Measurements from ENCODE around the gene WDR37.

The WDR37 gene

DNA sequence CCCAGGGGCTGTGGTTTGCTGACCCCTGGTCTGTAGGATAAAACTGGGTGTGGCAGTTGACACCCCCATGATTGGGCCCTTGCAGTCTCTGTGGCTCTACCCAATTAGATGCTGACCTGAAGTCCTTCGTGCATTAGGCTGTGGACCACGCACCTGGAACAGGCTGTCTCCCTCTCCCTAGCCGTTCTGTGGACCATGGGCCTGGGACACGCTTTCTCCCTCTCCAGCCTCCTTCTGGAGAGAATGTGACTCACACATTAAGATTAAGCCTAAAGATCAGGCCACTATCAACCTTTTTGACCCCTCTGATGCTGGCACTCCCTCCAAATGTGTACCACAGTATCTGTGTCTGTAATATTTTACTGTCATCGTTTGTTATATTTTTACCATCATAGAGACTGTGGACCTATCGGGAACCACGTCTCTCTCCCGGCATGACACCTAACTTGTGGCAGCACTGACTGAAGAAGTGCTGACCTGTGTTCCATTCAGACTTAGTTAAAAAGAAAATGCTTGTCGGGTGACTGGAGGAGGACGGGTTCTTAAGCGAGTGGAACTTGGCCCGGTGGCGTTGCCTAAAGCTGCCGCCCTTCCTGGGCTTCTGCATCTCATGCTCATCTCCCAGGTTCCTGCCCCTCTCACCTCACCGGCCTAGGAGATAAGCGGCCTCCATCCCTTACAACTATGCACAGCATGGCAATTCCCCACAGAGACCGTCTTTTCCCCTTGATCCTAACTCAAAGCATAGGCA lies 92.8 kb downstream of the WDR37 start:
- DNase-seq, result no peak
- TF ChIP-seq, protein P1, sequence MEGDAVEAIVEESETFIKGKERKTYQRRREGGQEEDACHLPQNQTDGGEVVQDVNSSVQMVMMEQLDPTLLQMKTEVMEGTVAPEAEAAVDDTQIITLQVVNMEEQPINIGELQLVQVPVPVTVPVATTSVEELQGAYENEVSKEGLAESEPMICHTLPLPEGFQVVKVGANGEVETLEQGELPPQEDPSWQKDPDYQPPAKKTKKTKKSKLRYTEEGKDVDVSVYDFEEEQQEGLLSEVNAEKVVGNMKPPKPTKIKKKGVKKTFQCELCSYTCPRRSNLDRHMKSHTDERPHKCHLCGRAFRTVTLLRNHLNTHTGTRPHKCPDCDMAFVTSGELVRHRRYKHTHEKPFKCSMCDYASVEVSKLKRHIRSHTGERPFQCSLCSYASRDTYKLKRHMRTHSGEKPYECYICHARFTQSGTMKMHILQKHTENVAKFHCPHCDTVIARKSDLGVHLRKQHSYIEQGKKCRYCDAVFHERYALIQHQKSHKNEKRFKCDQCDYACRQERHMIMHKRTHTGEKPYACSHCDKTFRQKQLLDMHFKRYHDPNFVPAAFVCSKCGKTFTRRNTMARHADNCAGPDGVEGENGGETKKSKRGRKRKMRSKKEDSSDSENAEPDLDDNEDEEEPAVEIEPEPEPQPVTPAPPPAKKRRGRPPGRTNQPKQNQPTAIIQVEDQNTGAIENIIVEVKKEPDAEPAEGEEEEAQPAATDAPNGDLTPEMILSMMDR (IDR thresholded peaks at IDR 0.05; ENCODE audit: low read depth, low read length), result no peak
- no peaks in the 10 kb centered on the region for H3K36me3 ChIP-seq
- H3K4me3 ChIP-seq (ENCODE audit: low read depth, low read length), result no peak overlapping the region
- H3K9me3 ChIP-seq (ENCODE audit: severe bottlenecking), result no peaks in the 10 kb centered on the region
- H3K27ac ChIP-seq, result no peak overlapping the region
- no peaks in the 10 kb centered on the region for H3K27me3 ChIP-seq (ENCODE audit: insufficient read depth, low read depth, severe bottlenecking)

DNA sequence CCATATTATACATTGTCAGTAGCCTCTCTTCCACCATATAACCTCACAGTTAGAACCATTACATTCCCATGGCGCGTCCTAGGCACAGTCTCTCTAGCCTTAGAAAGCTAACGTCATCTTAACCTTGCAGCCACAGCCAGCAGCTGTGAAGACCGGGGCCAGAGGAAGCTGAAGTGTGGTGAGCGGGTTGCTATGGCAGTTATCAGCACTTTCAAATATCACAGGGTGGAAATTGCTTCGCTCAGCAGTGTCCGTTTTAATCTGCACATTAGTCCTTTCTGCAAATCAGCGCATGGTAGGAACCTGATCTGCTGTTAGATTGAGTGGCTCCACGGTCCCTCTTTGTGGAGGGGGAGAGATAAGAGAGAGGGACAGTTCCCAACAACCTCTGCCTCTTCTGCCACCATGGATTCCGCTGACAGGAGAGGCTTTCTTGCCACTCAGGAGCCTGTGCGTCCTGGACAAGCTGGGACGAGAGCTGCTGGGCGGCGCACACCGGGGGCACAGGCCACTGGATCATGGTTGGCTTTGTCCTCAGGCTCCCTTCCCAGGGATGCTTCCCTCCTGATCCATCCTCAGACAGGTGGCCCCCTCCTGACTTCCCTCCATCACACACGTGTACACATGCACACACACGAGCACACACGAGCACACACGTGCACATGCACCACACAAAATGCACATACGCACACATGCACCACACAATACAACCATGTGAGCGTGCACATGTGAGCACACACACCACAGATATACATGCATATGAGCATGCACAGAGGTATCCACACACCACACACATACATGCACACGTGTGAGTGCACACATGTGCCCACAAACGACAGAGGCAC lies 93.8 kb downstream of the WDR37 start:
- H3K9me3 ChIP-seq (ENCODE audit: severe bottlenecking), result no peaks in the 10 kb centered on the region
- TF ChIP-seq, protein P1 (IDR thresholded peaks at IDR 0.05; ENCODE audit: low read depth, low read length), result no peak
- H3K36me3 ChIP-seq, result no peaks in the 10 kb centered on the region
- H3K4me3 ChIP-seq (ENCODE audit: low read depth, low read length), result no peak overlapping the region
- no peaks in the 10 kb centered on the region for H3K27me3 ChIP-seq (ENCODE audit: insufficient read depth, low read depth, severe bottlenecking)
- DNase-seq, result no peak
- H3K27ac ChIP-seq, result no peak overlapping the region

DNA sequence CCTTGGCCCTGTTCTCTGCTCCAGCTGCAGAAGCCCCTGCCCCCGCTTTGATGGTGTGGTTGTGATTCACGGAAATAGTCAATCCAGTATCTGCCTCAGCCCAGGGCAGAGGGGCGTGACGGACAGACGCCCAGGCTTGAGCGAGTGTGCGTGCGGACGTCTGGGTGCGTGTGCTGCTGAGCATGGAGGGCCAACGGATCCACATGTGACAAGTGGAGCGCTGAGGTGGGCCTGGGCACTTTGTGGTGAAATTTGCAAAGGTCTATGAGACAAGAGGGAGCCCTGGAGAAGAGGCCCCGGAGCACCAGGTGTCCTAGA lies 94.4 kb downstream of the WDR37 start:
- H3K27ac ChIP-seq, result no peak overlapping the region
- no peak overlapping the region for H3K4me3 ChIP-seq (ENCODE audit: low read depth, low read length)
- no peaks in the 10 kb centered on the region for H3K27me3 ChIP-seq (ENCODE audit: insufficient read depth, low read depth, severe bottlenecking)
- H3K9me3 ChIP-seq (ENCODE audit: severe bottlenecking), result no peaks in the 10 kb centered on the region
- TF ChIP-seq, protein P1 (IDR thresholded peaks at IDR 0.05; ENCODE audit: low read depth, low read length), result no peak
- no peaks in the 10 kb centered on the region for H3K36me3 ChIP-seq
- no peak for DNase-seq

DNA sequence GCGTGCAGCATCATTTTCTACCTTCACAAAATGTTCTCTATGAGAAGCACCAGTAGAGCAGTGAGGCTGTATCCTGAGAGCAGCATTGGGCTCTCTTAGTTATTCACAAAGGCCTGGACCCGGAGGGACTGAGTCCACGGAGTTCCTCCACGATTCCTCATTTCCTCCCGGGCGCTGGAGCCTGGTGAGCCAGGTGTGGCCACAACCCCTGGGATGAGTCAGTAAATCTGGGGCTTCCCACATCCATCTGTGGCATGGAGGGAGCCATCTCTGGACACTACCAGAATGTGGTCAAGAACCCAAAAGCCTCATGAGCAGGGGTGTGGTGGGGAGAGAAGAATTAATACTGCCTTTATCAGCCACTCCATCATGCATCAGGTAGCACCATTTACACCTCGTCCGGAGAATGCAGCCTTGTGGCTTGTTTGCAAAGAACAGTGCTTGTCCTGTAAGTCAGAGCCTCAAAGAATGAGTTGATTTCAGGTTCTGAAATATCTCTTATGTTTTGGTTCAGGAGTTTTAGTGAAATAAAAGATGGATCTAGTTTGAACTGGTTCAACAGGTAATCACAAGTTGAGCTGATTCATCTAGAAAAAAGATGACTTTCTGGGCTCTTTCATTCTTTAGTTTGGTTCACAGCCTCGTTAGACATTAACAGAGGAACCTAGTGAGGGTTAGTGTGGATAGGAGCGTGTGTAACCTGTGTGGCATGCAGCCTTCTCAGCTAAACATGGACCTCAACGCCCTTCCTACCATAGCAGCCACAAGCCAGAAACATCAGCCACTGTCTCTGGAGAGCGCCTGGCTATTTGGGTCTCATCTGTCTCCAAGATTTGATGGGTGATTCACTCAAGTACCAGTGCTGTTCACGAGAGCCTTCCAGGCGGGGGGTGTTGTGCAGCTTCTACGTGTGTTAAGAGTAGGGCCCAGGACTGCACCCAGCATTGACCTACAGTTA lies 95.2 kb downstream of the WDR37 start:
- DNase-seq, result no peak
- no peak overlapping the region for H3K27ac ChIP-seq
- TF ChIP-seq, protein P1 (IDR thresholded peaks at IDR 0.05; ENCODE audit: low read depth, low read length), result no peak

DNA sequence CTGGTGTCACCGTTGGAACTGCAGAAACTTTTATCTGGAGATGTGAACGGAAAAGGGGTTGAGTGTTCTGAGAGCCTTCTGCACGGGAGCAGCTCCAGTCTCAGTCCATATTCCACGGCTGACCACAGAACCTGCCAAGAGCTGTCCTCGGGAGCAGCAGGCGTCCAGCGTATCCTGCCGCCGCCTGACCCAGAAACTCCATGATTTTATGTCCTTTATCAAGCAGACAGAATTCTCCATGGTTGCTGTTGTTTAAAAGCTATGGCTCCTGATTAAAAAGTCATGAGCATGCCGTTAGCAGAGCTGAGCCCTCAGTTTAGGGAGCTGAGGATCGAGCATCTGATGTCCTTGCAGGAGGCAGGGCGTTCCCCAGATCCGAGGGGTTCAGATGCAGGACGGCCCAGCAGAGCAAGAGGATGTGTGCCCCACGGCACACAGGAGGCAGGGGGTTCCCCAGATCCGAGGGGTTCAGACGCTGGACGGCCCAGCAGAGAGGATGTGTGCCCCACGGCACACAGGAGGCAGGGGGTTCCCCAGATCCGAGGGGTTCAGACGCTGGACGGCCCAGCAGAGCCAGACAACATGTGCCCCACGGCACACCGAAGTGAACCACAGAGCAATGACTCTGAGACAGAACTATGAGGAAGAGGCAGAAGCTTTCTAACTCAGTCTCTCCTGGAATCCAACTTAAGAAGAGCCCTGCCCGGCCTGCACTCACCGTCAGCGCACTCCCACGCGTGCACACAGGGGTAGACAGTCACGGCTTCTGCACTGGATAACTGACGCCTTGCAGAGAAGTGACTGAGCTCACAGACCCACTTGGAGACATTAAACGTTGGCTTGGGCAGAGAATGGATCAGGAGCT lies 96.4 kb downstream of the WDR37 start:
- no peak for DNase-seq
- H3K27me3 ChIP-seq (ENCODE audit: insufficient read depth, low read depth, severe bottlenecking), result no peaks in the 10 kb centered on the region

More for the DNA sequence above, 95.2 kb downstream of the WDR37 start:
- H3K9me3 ChIP-seq (ENCODE audit: severe bottlenecking), result no peaks in the 10 kb centered on the region
- H3K36me3 ChIP-seq, result no peaks in the 10 kb centered on the region
- H3K4me3 ChIP-seq (ENCODE audit: low read depth, low read length), result no peak overlapping the region
- no peaks in the 10 kb centered on the region for H3K27me3 ChIP-seq (ENCODE audit: insufficient read depth, low read depth, severe bottlenecking)

More for the DNA sequence above, 96.4 kb downstream of the WDR37 start:
- Histone ChIP-seq H3K9me3 (ENCODE audit: severe bottlenecking) (no peaks in the 10 kb centered on the region), H3K27ac (no peak overlapping the region), H3K36me3 (no peaks in the 10 kb centered on the region), H3K4me3 (ENCODE audit: low read depth, low read length) (no peak overlapping the region)
- TF ChIP-seq, protein P1 (IDR thresholded peaks at IDR 0.05; ENCODE audit: low read depth, low read length), result no peak

All from WERI-Rb-1 (cell line).